ENCODE data around the gene NES.
A peak's percentile ranks its signal among the peaks of the same experiment; 100 is the strongest.

NES gene

GRCh38 chr1:156689953-156690674 lies 12.9 kb upstream of the NES start (continued):
- TF ChIP-seq ZNF184 (tag by site-specific recombination; IDR thresholded peaks at IDR 0.05), result no peak
- no peak for TF ChIP-seq CTCF (tag by site-specific recombination; IDR thresholded peaks at IDR 0.05)
- peak; percentile 49; the same call in 1 of the 2 replicates for TF ChIP-seq ZBTB10 (tag by site-specific recombination; IDR thresholded peaks at IDR 0.05)

DNA sequence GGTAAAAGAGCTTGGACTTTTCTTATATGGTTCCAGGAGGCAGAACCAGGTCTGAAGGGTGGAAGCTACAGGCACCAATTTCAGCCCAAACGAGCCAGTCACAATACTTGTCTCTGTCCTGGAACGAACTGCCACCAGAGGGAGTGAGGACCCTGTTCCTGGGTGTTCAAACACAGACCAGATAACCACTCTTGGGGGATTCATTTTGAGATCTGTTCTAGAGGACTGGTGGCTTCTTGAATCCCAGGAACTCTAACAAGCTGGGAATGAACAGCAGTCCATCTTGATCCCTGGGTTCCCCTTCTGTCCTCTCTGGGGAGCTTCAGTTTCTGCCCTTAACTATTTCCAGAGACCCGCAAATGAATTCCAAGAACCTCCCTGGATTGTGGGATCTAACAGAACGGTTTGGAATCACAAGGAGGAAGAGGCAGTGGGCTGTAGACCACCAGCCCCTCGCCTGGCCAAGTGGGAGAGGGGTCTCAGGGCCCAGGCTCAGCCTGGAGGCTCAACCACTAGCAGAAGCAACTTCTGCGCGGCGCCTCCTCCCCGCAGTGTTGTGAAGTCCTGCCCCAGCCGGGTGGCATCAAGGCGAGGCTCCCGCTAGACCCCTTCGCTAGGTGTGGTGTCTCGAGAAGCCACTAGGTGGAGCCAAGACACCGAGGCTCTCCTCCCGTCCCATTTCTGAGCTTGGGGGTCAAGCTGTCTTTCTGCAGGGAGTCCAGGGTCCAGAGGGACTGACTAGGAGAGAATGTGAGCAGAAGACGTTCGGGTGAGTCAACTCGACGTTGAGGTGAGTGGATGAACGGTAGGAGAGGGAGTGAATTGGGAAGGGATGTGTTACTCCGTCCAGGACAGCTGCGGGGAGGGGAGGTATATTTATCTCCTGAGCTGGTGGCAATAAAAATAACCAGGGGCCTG lies 12.1 kb upstream of the NES start:
- Histone ChIP-seq H3K27ac (ENCODE audit: extremely low read depth, low read depth, low read length) (no peak overlapping the region), H3K4me3 (ENCODE audit: low read depth, low read length) (peak overlapping the region; percentile 36), H3K4me1 (ENCODE audit: control insufficient read depth, insufficient read depth, low read length) (peaks cover 16% of the 10 kb centered on the region), H3K9me3 (ENCODE audit: control insufficient read depth, insufficient read depth, low read depth, low read length) (no peaks in the 10 kb centered on the region), H3K36me3 (ENCODE audit: control insufficient read depth in 2 of 2, insufficient read depth in 1 of 2, low read length in 2 of 2) (no peaks in the 10 kb centered on the region)
- POLR2A ChIA-PET, result interaction anchor here (0.6 to 3.9 kb wide), 15 partner anchors 13 to 239 kb away, joined by 3 to 44 read pairs (median 6); partner anchors contain the start of genes CRABP2, HDGF, ISG20L2 and METTL25B
- CTCF ChIA-PET, result interaction anchor here (0.6 to 21.1 kb wide), 64 partner anchors 12 to 1591 kb away, joined by 3 to 579 read pairs (median 5); partner anchors contain the start of genes CRABP2, HAPLN2, HDGF and INSRR
- TF ChIP-seq ZNF629 (tag by site-specific recombination; IDR thresholded peaks at IDR 0.05) (0 out of 2 replicates have a peak, but pooled peaks have one; percentile 19), ZBTB8A (tag by site-specific recombination; IDR thresholded peaks at IDR 0.05) (peak; percentile 18), ZNF654 (tag by site-specific recombination; IDR thresholded peaks at IDR 0.05; ENCODE audit: low read depth) (peak; percentile 92), ZNF10 (tag by site-specific recombination; IDR thresholded peaks at IDR 0.05) (no peak), ZNF138 (tag by site-specific recombination; IDR thresholded peaks at IDR 0.05; ENCODE audit: borderline replicate concordance) (no peak), ZNF677 (tag by site-specific recombination; IDR thresholded peaks at IDR 0.05) (no peak), ZNF23 (tag by site-specific recombination; IDR thresholded peaks at IDR 0.05; ENCODE audit: borderline replicate concordance) (no peak), ZIC2 (tag by site-specific recombination; IDR thresholded peaks at IDR 0.05) (peak; percentile 66), ZXDB (tag by site-specific recombination; IDR thresholded peaks at IDR 0.05) (peak; percentile 45), GLIS1 (tag by site-specific recombination; IDR thresholded peaks at IDR 0.05) (peak; percentile 92; the same call in 1 of the 2 replicates), ZNF621 (tag by site-specific recombination; IDR thresholded peaks at IDR 0.05) (no peak), BCL11A (tag by site-specific recombination; IDR thresholded peaks at IDR 0.05; ENCODE audit: low read depth) (peak; percentile 31; the same call in 1 of the 2 replicates), HIC1 (tag by site-specific recombination; IDR thresholded peaks at IDR 0.05) (peak; percentile 69), ZBTB17 (tag by site-specific recombination; IDR thresholded peaks at IDR 0.05) (peak; percentile 56), ZNF768 (tag by site-specific recombination; IDR thresholded peaks at IDR 0.05) (no peak), ZNF514 (tag by site-specific recombination; IDR thresholded peaks at IDR 0.05) (no peak), ZNF175 (tag by site-specific recombination; IDR thresholded peaks at IDR 0.05) (no peak), MZF1 (tag by site-specific recombination; IDR thresholded peaks at IDR 0.05; ENCODE audit: borderline replicate concordance) (peak; percentile 99)
- TF ChIP-seq, protein P1, sequence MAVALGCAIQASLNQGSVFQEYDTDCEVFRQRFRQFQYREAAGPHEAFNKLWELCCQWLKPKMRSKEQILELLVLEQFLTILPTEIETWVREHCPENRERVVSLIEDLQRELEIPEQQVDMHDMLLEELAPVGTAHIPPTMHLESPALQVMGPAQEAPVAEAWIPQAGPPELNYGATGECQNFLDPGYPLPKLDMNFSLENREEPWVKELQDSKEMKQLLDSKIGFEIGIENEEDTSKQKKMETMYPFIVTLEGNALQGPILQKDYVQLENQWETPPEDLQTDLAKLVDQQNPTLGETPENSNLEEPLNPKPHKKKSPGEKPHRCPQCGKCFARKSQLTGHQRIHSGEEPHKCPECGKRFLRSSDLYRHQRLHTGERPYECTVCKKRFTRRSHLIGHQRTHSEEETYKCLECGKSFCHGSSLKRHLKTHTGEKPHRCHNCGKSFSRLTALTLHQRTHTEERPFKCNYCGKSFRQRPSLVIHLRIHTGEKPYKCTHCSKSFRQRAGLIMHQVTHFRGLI (tag by site-specific recombination; IDR thresholded peaks at IDR 0.05), result peak; percentile 66
- TF ChIP-seq, protein P2, sequence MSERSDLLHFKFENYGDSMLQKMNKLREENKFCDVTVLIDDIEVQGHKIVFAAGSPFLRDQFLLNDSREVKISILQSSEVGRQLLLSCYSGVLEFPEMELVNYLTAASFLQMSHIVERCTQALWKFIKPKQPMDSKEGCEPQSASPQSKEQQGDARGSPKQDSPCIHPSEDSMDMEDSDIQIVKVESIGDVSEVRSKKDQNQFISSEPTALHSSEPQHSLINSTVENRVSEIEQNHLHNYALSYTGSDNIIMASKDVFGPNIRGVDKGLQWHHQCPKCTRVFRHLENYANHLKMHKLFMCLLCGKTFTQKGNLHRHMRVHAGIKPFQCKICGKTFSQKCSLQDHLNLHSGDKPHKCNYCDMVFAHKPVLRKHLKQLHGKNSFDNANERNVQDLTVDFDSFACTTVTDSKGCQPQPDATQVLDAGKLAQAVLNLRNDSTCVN (tag by site-specific recombination; optimal IDR thresholded peaks at IDR 0.05), result peak; percentile 9

All from HEK293 (cell line).